NB4 (cell line): Measurements from ENCODE around the gene CNTN4.

Experiments
- POLR2A ChIP-seq: IDR thresholded peaks from 2 replicates; pipeline ENCODE4 v1.6.1; 2011; ENCODE audit warnings: mild to moderate bottlenecking; ENCODE audit not compliant: insufficient read length; ENCODE audit errors: extremely low read depth
- TF ChIP-seq, protein P1 (sequence below): IDR thresholded peaks from one replicate; pipeline ENCODE4 v1.5.1; 2012; ENCODE audit warnings: low read depth, low read length

DNA sequence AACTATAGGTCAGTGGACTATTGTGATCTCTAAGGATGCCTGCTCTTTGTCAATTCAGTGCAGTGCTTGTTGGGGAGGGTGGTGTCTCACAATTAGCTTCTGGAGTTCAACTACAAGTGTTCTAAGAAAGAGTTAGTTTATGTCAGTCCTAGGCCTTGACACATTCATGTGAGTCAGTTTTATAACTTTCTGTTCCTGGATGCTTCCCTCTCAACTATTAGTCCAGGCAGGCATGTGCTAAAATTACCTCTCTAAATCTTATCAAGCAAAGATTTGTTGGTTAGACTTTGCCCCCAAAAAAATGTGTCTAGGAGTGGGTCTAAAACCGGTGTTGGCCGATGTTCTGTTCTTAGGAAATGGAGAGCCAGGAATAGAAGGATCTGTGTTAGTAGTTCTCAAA, 633.2 kb downstream of the CNTN4 start:
- TF ChIP-seq, protein P1, sequence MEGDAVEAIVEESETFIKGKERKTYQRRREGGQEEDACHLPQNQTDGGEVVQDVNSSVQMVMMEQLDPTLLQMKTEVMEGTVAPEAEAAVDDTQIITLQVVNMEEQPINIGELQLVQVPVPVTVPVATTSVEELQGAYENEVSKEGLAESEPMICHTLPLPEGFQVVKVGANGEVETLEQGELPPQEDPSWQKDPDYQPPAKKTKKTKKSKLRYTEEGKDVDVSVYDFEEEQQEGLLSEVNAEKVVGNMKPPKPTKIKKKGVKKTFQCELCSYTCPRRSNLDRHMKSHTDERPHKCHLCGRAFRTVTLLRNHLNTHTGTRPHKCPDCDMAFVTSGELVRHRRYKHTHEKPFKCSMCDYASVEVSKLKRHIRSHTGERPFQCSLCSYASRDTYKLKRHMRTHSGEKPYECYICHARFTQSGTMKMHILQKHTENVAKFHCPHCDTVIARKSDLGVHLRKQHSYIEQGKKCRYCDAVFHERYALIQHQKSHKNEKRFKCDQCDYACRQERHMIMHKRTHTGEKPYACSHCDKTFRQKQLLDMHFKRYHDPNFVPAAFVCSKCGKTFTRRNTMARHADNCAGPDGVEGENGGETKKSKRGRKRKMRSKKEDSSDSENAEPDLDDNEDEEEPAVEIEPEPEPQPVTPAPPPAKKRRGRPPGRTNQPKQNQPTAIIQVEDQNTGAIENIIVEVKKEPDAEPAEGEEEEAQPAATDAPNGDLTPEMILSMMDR = no peak
- TF ChIP-seq POLR2A = no peak
